ENCODE results near the gene CALM3.
"Not testable (repeated sequence)": the region's sequence is repeated elsewhere in the genome, so short reads cannot be mapped to it uniquely, and the experiment has no call there.

CALM3 gene

DNA sequence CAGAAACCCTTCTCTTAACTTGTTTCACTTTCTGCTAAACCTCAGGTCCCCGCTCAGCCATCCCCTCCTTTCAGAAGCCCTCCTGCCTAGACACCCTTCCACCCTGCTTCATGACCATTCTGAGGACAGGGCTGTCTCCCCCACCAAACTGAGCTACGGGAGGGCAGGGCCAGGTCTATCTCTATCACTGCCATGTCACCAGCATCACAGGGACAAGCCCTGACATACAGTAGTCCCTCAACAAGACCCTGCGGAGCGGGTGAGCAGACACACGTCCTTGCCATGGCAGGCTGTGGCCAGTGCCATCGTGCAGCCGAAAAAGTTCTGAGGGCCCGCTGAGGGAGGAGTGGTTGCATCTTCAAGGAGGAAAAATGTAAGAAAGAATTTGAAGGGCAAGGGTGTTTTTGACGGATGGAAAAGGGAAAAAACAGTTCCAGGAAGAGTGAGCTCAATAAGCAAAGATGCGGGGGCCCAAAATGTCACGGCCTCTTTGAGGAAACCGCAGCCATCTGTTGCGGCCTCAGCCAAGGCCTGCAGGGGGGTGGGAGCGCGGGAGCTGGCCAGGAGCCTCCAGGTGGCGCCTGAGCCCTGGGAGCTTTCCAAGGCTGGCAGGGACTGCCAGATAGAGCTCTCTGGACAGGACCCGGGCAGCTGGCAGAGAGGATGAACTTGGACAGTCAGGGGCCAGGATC is 15.6 kb downstream of the CALM3 start:
- no peak for DNase-seq

DNA sequence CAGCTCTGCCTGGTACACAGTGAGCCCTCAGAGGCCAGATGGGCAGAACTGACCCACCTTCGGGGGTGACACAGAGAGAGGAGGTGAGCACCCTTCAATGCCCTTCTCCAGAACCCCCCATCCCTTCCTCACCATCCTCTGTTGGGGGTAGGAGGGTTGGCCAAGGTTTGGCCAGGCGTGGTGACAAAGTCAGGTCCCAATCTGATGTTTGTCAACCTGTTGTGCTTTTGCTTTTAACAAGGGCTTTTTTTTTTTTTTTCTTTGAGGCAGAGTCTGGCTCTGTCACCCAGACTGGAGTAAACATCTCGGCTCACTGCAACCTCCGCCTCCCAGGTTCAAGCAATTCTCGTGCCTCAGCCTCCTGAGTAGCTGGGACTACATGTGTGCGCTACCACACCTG is 16.5 kb downstream of the CALM3 start:
- no peak for DNase-seq

DNA sequence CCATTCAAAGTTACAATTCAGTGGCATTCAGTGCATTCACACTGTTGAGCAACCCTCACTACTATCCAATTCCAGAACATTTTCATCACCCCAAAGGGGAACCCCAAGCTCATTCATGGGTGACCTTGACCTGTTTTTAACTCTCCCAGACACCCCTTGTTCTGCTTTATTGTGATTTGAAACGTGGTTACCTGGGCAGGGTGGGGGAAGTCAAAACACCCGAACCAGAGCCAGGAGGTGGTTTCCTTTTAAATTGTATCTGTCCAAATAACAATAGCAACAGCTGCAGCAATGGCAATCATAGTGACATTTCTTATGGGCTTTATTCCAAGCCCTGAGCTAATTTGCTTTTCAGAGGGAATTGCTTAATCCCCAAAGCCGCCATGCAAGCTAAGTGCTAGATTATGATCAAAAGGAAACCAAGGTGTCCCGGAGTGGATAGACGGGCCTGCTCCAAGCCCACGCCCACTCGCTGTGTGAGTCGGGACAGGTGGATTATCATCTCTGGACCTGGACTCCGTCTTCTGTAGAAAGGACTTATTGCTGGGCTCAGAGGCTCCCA is 17.6 kb downstream of the CALM3 start:
- no peak for DNase-seq

DNA sequence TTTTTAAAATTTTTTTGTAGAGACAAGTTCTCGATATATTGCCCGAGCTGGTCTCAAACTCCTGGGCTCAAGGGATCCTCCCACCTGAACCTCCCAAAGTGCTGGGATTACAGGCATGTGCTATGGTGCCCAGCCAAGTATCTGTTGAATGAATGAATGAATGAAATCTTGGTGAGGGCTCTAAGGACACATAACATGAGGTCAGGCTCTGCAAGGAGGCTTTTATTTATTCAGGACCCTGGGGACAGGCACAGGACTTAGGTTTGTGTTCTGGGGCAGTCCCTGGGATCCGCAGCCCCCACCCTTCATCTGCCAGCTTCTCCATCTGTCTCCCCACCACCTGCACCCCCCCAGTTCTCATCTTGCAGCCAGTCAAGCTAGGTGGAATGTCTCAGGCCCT is 19.1 kb downstream of the CALM3 start:
- DNase-seq, result no peak

DNA sequence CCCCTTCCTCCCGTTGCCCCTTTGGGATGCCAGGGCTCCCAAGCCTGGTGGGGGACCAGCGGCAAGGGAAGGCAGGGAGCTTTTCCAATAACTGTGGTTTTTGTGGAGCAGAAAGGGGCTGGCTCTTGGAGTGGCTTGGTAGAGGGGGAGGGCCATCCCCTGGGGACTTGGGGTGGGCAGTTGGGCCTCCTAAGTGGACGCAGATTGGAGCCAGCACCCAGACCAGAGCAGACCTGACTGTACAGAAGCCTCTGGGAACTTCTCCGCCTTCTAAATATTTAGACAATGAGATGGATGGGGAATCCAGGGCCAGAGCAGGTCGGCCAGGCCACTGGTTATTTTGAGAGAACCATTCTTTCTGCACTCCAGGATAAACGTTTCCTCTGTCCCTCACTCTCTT is 19.6 kb downstream of the CALM3 start:
- no peak for DNase-seq

DNA sequence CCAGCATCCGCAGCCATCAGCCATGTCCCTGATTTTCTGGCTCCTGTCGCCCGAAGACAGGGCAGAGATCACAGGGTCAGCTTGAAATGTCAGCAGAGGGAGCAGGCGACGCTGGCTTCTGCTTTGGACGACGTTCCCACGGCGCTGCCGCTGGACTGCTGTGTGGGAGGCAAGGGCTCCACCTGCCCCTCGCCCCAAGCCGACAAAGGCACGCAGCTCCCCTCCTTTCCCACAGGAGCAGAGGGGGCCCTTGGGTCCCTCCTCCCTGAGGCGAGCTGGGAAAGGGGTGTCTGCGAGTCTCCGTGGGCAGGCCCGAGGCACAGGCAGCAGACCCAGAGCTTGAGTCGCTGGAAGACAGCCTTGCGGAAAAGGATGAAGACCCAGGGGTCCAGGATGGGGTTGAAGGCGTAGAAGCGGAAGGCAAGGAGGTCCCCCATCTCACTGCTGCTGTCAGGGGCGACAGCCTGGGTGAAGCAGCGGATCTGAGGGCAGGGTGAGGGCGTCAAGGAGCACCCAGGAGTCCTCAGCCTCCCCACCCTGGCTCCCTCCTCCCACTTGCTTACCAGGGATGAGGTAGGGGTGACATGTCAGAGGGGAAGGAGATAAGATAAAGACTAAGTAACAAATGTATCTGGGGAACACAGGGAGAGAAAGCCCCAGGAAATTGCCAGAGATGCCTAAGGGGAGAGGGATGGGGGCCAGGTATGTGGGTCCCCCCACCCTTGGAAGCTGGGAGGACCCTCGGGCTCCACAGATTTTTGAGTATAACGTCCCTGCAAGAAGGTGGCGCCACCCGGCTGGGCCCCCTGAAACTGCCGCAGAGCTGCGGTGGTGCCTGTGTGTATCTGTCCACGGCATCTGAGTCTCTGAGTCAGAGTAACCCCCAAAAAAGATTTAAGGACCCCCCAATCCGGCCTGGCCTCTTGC is 20.3 kb downstream of the CALM3 start:
- no peak for DNase-seq

DNA sequence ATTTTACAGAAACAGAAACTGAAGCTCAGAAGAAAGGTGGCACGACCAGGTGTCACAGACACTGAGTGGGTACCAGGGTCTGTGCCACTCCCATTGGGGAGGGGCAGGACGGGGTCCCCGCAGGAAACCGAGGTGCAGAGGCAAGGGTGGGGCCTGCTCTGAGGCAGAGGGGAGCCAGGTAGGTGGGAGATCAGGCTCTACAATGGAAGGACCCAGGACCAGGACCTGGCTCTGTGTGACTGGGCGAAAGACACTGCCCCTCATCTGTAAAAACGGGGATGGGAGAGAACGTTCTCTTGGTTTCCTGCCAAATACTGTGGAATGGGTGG is 21.0 kb downstream of the CALM3 start:
- DNase-seq, result no peak

DNA sequence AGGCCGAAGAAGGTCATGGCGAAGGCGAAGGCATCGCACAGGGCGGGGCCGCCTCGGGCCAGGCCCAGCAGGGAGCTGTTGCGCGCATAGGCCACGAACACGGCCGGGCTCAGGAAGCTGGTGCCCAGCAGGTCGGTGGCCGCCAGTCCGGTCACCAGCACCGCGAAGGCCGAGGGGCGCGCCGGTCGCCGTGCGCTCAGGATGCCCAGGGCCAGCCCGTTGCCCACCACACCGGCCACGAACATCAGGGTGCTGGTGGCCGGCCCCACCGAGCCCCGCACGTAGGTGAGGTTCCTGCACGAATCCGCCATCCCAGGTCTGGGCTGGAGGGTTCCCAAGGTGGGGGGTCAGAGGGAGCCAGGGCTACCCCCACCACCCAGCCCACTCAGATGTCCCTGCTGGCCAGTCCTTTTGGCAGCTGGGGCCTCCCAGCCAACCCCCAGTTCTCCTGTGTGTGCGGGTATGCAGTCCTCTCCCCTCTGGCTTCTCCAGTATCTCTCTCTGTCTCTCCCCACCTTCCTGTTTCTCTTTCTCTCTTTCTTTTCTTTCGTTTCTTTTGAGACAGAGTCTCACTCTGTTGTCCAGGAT is 22.9 kb downstream of the CALM3 start:
- DNase-seq, result no peak

DNA sequence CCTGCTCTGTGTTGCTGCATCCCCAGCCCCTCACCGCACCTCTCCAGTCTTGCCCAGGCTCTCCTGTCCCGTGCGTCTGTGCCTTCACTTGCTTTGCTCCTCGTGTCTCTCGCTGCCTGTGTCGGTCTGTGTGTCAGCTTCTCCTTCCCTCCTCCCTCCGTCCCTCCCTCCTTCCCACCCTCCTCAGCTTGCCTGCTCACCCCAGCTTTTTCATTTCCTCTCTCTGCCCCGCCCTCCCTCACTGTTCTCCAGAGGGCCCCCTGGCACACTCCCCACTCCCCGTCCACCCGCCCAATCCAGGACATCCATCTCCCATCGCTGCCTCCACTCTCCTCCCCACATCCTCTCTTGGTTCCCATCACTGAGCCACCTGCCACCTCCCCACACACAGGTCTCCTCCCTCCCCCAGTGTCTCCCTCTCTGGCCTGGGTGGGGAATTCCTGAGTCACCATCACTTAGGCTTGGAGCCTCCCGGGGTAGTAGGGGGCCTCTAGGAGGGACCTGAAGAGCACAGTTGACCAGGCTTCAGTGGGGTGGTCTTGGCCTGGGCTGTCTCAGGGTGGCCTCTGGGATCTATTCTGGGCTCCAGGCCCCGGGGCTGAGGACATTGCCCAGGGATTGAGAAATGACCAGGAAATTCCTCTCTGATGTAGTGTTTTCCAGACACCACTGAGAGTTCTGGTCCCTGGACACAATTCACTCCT is 24.0 kb downstream of the CALM3 start, which contains the start of gene PTGIR:
Gene PTGIR, minus strand, starts transcription at position 132 of the 704 bp plus-strand sequence. CDS start 864 bp downstream, outside the sequence.
- DNase-seq, result no peak

DNA sequence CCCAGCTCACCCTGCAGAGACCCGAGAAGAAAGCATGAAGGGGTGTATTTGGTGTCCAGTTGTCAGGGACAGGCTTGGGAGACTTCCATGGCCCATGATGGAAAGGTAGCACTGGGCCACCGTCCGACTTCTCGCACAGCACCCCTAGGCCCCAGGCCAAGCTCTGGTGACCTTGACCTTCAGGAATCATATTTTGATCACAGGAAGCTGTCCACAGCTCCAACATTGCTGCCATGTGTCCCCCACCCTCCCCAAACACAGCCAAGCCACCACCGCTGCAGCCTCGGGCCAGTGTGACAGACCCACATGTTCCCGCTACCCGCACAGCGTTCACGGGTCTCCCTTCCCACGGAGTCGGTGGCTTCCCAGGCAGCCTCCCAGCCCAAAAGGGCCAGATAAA is 24.6 kb downstream of the CALM3 start:
- DNase-seq, result no peak

DNA sequence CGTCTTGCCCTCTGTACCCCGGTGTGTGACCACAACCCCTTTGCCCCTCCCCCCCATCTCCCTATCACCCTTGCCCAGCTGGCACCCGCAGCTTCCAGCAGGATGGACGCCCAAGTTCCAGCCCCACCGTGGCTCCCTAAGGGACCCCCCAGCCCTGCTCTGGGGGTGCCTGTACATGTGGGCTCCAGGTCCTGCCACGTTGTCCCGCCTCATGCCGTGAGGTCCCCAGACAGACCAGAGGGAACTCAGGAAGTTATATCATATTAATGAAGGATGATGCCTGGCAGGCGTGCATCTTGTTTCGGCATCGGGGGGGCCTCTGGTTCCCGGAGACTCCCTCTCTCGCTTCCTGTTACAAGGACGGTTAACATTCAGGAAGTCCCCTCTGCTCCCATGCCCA is 25.3 kb downstream of the CALM3 start:
- no peak for DNase-seq

DNA sequence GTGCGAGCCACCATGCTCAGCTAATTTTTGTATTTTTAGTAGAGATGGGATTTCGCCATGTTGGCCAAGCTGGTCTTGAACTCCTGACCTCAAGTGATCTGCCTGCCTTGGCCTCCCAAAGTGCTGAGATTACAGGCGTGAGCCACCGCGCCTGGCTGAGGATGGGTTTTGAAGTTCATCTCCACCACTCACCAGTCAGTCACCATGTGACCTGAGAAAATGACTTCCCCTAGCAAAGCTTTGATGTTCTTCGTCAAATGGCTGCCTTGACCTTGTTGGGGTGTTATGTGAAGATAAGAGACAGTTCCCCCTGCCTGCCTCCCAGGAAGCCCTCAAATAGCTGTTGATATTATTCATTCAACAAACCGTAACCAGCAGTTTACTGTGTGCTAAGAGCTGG is 27.8 kb downstream of the CALM3 start:
- DNase-seq, result not testable (repeated sequence)

DNA sequence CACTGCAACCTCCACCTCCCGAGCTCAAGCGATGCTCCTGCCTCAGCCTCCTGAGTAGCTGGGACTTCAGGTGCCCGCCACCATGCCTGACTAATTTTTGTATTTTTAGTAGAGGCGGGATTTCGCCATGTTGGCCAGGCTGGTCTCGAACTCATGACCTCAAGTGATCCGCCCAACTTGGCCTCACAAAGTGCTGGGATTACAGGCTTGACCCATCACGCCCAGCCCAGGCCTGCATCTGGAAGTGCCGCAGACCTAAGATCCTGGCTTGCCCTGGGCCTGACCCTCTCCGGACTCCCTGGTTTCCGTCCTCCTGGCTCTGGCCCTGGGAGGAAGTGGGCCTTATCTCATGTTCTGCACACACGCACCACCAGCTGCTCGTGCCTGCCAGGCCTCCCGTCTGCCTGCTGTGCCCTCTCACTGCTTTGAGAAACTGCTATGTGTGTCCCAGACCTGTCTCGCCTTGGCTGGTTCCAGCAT is 28.5 kb downstream of the CALM3 start:
- no peak for DNase-seq

DNA sequence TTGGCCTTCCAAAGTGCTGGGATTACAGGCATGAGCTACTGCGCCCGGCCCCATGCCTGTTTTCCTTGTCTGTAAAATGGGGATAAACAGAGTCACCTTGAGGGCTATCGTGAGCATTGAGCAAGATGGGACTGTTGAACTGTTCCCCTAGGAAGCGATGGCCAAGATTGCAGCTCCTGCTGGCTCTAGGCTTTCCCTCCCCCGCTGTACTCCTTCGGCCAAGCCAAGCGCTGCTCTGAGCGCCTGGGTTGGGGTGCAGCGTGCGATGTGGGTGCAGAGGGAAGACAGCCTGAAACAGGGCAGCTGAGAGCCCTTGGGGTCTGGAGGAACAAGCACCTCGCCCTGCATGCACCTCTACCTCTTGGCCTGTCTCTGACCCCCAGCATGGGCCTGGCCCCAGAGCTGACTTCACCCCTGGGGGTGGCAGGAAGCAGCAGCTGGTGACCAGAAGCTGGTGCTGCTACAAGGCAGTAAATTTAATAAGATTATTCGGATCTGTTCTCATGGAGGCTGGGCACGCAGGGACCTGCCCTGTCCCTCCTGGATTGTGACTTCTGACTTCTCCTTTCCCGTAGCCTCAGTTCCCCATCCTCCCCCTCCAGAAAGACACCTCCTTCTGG is 29.6 kb downstream of the CALM3 start:
- DNase-seq, result no peak

DNA sequence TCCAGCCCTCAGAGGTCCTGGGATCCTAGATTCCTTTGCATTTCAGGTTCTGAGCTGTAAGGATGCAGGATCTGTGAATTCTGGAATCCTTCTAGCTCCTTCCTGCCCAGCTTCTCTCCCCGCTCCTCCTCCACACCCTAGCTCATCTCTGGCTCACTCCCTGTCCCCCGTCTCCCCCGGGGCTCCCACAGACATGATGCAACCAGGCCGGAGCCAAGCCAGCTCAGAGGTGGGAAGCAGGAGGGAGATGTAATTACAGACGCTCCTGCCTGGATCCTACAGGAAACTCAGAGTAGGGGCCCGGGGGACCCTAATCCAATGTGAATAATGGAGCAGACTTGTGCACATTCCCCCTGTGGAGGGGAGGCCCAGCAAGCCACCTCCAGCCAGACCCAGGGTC is 30.4 kb downstream of the CALM3 start:
- DNase-seq, result no peak

DNA sequence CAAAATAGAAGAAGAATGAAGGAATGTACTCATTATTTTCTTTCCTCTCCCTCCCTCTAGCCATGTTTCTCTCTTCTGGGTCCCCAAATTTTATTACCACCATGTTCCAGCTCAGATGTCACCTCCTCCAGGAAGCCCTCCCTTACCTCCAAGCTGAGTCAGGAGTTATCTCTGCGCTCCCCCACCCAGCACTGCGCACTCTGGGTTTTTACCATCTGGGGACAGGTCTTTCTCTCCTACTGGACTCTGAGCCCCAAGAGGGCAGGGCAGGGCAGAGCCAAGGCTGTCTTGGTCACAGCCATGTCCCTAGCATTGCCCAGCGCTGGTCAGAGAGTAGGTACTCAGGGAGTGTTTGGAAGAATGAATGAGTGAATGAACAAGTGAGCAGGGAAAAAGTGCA is 32.0 kb downstream of the CALM3 start:
- no peak for DNase-seq

DNA sequence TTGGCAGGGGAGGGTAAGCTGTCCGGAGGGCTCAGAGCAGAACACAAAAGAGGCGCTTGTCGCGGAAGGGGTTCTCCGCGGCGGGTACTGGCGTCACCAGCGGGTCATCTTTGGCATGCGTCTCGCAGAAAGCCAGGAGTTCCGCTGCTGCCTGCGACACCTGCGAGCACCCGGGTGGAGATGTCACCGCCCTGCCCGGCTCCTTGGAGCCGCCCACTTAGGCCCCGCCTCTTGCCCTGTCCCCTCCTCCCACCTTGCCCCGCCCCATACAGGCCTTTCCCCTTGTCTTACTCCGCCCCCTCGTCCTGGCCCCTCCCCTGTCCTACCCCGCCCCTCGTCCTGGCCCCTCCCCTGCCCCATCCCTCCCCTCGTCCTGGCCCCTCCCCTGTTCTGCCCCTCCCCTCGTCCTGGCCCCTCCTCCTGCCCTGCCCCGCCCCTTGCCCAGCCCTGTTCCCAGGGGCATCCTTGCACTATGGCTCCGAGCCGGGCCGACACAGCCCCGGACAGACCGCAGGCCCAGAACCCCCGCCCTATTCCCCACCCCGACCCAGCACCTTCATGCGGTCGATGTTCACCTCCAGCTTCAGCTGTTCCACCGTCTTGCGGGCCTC is 33.0 kb downstream of the CALM3 start:
- peak; percentile 67 for DNase-seq

DNA sequence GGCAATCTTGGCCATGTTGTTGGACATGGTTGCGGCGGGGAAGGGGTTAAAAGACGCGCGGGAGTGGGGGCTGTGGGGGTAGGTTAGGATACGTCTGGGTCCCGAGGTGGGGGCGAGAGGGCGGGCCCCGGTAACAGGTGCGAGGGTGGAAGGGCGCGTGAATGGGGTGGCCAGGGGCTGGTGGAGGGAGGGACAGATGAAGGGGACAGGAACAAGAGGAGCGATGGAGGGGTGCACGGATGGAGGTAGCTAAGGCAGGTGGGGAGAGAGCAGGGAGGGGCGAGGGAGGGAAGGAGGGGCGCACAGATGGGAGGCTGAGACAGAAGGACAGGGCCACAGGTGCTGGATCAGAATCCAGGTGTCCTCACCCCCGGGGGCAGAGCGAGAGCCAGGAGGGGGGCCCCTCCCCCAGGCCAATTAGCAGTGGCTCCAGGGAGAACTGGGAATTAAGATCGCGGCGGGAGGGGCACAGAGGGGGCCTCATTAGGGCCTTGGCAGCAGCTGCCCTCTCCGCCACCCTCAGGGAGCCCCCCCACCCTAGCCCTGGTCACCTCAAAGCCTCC is 33.6 kb downstream of the CALM3 start:
- DNase-seq, result no peak

DNA sequence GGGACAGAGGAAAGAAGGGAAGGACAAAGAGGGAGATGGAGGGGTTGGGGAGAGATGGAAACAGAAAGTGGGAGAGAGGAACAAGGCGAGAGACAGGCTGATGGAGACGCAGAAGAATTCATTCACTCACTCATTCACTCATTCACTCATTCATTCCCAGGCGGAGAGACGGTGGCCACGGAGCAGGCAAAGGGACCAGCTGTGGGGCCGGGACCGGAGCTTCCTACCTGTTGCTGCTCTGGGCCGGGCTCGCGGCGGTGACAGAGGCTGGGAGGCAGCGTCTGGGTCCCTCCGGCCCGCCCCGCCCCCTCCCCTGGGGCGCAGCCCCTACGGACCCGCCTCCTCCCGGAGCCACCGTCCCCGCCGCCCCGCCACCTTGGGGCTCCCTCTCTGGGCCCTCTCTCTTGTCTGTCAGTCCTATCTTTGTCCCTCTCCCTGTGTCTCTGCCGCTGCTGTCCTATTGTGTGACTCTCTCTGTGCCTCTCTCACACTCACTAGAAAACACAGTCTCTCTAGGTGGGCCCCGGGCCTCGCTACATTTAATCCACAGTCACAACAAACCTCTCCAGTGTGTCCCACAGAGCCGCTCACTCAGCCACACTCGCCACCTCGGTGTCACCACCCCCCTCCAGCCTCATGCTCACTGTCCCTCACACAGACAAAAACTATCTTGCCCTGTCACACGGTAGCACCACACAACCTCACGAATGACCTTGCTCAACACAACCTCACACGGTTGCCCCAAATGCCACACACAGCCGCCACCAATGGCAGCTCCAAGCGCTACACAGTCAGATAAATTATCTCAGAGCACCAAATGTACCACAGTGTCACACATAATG is 35.0 kb downstream of the CALM3 start, which contains the start of gene GNG8:
Gene GNG8, minus strand, starts transcription at position 283 of the 842 bp plus-strand sequence. CDS start 1,520 bp downstream, outside the sequence.
- no peak for DNase-seq

DNA sequence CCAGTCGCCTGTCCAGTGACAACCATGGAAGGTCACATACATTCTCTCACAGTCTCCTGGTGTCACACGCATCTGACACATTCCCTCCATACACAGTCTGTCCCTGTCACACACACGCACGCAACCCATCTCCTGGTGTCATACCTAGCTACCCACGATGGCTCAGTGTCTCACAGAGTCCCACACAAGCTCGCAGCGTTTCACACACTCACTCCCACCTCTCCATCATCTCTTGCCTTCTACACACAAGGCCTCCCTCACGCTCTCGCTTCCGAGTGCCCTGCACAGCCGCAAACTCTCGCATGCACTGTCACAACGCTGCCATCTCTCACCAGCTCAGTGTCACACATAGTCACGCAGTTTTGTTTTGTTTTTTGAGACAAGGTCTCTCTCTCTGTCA is 36.1 kb downstream of the CALM3 start:
- DNase-seq, result no peak
